IPS-18c (cell line): ENCODE measurements around the gene BANF1.

ENCODE experiments used
- H3K4me3 ChIP-seq: 2 replicates; pipeline ENCODE4 v1.7.0; 2013; ENCODE audit warnings: low read depth, mild to moderate bottlenecking, low read length, moderate library complexity; ENCODE audit not compliant: insufficient read depth
- H3K9me3 ChIP-seq: one replicate; pipeline ENCODE4 v1.6.1; 2013; ENCODE audit warnings: mild to moderate bottlenecking, low read length, moderate library complexity; ENCODE audit not compliant: control insufficient read depth, insufficient read depth

The BANF1 gene

DNA sequence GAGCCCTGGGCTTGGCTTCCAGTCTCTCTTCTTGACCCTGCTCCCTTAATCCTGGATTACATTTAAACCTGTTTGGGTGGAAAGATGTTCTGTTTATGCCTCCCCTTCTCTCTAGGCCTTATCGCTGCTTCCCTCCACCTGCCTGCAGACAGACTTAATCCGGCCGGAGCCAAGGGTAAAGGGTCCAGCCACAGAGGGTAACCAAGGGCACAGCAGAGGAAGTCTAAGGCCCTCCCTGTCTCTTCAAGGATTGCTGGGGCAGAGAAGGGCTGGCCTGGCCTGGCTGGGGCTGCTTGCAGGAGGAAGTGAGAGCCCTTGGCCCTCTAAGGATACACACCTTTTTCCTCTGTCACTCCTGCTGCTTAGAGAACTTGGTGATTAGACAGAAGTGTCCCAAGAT is 44.6 kb downstream of the BANF1 start:
- Histone ChIP-seq H3K9me3 (peaks cover 3% of the 10 kb centered on the region), H3K4me3 (no peak overlapping the region)

DNA sequence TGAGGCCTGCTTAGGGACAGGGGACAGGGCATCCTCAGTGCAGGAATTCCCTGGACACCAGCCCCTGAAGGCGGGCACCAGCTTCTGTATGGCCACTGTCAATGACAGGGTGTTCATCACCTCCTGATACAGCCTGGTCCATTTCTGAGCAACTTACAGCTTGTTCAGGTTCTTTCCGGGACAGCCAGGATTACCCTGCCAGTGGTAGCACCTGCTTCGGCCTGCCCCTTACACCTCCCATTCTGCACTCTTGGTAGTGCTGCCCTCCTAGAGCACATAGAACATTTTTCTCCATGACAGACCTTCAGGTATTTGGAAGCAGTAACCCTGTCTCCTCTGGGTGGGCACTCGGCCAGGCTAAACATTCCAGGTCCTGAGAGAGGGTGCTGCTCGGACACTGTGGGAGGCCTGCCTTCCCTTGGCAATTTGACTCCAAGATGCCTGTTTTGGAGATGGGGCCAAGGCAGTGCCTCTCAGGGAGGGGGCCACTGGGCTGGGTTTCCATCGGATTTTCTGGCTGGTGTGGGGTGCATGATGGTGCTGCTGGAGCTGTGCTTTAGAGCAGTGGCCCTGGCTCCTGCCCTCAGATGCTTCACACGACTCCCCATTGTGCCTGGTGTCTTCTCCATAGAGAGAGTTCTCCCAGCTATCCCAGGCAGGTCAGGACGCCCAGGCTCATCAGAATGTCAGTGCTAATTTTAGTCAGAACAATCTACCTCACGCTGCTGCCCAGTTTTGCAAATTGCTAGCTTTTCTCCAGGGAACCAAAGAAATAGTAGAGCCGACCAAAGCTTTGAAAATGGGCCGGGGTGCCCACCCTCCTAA is 45.5 kb downstream of the BANF1 start:
- peaks cover 3% of the 10 kb centered on the region for H3K9me3 ChIP-seq
- H3K4me3 ChIP-seq = peak overlapping the region; percentile 75

DNA sequence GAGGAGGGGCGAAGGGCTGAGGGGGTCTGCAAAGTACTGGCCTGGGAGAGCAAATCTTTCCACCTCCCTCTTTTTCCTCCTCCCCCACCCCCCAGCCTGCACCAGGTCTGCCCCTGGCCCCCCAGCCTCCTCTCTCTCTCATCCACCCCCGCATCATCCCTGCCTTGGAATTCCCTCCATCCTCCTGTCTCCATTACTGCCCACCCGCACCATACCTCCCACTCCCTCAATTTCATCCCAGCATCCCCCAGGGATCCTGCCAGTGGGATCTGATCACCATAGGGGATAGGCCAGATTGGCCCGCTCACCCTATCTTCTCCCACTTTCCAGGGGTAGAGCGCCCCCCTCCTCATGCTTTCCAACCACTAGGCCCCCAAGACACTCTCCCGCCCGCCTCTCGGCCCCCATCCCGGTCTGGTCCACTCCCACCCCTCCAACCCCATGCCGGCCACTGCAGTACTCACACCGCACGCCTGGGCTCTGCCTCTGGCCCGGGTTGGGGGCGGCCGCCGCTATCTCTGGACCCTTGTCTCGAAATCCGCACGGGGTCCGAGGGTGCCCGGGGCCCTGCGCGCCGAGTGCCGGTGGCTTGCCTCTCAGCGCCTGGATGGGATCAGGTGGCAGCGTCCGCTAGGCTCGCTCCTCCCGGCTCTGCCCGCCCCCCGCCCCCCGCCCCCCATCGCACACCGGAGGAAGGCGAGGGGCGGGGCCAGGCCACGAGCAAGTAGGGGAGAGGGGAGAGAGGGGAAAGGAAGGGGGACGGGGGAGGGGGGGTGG is 46.4 kb downstream of the BANF1 start, which contains the start of gene GAL3ST3:
Gene GAL3ST3, minus strand, starts transcription at position 615 of the 777 bp plus-strand sequence. CDS start 3,746 bp downstream, outside the sequence.
- peak within 1 kb of the TSS; percentile 75 for H3K4me3 ChIP-seq
- H3K9me3 ChIP-seq = peaks cover 3% of the 10 kb centered on the region

DNA sequence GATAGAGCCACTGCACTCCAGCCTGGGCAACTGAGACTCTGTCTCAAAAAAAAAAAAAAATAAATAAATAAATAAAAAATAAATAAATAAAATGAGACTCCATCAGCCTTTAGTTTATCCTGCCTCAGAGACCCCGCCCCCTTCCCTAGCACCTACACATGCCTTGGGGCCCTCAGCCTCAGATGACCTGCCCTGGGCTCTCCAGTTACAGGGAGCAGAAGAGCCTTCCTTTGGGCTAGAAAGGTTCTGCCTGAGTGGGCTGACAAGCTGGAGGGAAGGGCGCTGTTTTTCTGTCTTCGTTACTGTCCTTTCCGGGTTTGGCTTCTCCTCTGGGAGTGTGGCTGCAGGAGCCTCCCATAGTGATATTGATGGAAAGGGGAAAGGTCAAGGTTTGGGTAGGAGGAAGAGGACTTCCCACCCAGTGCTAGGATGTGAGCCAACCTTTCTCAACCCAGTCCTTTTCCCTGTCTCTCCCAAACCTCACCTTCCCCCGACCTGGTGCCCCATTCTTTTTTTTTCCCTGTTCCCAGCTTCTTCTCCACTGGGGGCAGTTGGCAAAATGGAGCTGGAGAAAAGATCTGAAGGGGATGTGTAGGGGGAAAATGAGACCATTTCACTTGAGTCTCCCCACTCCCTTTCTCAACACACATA is 48.4 kb downstream of the BANF1 start:
- Histone ChIP-seq H3K4me3 (0 out of 2 replicates have a peak overlapping the region, but pooled peaks have one; percentile 16), H3K9me3 (no peaks in the 10 kb centered on the region)

DNA sequence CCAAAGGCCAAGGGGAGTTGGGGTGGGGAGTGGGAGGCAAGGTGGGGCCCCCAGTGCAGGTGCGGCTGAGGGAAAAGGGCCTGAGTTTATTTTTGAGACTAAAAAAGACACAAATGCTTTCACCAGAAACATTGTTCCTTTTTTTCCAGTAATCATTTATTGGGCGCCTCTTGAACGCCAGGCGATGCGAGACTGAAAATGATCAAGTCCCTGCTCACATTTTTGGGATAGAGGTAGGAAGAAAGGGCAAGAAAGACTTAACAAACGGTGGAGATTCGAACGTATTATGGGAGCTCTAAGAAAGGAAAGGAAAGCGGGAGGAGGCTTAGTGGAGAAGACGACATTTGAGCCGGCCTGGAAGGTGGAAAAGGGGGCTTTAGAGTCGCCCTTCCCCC is 49.1 kb downstream of the BANF1 start:
- Histone ChIP-seq H3K4me3 (peak overlapping the region; percentile 67), H3K9me3 (no peaks in the 10 kb centered on the region)

DNA sequence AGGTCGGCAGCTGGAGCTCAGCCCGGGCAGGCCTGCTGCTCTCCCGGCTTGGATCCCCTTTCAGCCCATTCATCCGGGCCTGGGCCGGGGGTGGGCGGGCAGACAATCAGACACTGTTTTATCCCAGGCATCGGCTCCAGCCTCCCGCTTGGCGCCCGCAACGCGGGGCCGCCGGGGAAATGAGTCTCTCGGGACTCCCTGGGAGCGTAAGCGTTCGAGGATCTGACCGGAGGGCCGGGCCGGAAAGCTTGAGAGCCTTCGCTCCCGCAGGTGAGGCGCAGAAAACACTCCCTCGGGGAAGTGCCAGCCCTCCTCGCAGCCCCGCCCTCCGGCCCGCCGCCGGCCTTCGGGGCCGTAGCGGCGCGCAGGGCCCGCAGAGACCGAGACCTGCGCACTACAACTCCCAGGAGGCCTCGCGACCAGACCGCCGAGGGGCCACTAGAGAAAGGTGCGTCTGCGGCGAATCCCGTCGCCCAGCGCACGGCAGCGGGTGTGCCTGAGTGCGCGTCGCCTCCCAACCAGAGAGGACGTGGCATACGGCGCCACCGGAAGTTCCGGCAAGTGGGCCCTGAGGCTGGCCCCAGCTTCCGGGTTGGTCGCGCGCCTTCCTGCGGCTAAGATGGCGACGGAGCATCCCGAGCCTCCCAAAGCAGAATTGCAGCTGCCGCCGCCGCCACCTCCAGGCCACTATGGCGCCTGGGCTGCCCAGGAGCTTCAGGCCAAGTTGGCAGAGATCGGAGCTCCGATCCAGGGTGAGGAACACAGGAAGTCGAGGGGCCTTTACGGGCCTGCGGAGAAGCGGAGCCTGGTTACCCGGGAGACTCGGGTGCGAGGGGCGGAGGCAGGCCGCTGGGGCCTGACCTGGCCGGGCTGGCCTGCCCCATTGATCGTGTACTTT is 49.7 kb downstream of the BANF1 start, which contains the start of gene SF3B2:
Gene SF3B2, plus strand, starts transcription at position 599 of the 898 bp plus-strand sequence. Its CDS starts 21 bp downstream, at position 620.
- no peaks in the 10 kb centered on the region for H3K9me3 ChIP-seq
- peak within 1 kb of the TSS; percentile 98 for H3K4me3 ChIP-seq

DNA sequence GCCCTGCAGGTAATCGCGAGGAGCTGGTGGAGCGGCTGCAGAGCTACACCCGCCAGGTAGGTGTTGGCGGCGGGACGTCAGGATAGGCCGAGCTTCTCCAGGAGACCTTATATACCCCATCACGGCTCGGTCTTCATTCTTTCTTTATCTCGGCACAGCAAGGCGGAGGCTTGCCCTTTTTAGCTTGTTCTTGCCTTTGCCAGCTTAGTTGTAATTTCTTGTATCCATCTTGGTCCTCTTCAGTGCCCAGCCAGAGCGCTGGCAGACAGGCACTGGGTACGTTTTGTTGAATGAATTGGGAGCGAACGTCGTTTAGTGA is 50.3 kb downstream of the BANF1 start:
- no peaks in the 10 kb centered on the region for H3K9me3 ChIP-seq
- peak overlapping the region; percentile 98 for H3K4me3 ChIP-seq
